NCI-H146 (cell line): ENCODE data around the gene MBD3L4.
A peak's percentile ranks its signal among the peaks of the same experiment; 100 is the strongest.
"Not testable (repeated sequence)": the region's sequence is repeated elsewhere in the genome, so short reads cannot be mapped to it uniquely, and the experiment has no call there.

Experiments used
- DNase-seq: peaks from one replicate; lab custom pipeline; 2025; lab: John Stamatoyannopoulos, UW

The MBD3L4 gene

DNA sequence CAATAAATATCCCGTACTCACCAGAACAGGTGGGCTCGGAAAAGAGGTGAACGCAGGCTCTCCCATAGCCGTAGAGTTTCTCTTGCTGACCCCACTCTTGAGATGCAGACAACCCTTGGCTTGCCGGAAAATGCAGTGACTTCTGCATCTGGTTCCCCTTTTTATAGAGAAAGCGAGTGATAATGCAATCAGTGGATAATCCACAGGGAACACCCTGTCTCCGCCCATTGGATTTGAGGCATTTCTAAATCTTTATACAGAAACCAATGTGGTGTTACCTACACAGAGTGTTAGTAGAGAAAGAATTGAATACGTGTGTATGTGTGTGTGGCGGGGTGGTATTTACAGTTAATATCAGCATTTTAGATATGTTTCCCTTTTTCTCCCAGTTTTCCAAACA lies at the start of gene MBD3L4:
Gene MBD3L4 (minus strand): TSS at position 101 of the 400 bp plus-strand sequence. CDS start 35 bp downstream, at position 66.
- not testable (repeated sequence) for DNase-seq

DNA sequence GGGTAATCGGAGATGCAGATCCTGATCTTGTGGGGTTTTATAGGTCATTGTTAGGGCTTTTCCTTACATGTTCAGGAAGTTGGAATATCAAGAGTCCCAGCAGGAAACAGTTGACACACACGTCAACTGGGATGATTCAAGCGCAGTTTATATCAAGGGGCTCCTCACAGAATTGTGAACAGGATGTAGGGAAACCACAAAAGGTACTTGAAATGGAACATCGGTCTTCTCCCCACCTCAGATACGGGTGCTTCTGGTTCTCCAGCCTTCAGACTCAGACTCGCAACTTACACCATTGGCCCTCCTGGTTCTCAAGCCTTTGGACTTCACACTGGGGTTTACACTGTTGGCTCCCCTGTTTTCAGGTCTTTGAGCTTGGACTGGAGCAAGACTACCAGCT lies 49.0 kb upstream of the MBD3L4 start:
- DNase-seq = no peak

DNA sequence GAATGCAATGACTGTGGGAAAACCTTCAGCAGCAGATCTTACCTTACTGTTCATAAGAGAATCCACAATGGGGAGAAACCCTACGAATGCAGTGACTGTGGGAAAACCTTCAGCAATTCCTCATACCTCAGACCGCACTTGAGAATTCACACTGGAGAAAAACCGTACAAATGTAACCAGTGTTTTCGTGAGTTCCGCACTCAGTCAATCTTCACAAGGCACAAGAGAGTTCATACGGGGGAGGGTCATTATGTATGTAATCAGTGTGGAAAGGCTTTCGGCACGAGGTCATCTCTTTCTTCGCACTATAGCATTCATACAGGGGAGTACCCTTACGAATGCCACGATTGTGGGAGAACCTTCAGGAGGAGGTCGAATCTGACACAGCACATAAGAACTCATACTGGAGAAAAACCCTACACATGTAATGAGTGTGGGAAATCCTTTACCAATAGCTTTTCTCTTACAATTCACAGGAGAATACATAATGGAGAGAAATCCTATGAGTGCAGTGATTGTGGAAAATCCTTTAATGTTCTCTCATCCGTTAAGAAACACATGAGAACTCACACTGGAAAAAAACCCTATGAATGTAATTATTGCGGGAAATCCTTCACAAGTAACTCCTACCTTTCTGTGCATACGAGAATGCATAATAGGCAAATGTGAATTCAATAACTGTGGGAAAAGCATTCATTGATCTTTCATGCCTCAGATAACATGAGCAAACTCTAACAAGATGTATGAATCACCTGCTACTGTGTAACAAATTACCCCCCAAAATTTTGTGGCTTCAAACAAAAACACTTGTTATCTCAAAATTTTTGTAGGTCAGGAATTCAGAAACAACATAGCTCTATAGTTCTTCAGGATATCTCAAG lies 43.3 kb upstream of the MBD3L4 start:
- no peak for DNase-seq

DNA sequence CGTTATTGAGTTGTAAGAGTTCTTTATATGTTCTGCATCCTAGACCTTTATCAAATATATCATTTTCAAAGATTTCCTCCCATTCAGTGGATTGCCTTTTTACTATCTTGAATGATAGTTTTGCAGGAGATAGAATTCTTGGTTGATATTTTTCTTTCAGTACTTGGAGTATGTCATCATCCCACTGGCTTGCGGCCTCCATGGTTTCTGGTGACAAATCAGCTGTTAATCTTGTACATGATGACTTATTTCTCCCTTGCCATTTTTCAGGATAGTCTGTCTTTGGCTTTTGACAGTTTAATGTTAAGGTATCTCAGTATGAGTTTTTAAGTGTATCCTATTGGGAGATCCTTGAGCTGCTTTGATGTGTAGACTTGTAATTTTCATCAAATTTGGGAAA lies 38.0 kb upstream of the MBD3L4 start:
- DNase-seq = no peak

DNA sequence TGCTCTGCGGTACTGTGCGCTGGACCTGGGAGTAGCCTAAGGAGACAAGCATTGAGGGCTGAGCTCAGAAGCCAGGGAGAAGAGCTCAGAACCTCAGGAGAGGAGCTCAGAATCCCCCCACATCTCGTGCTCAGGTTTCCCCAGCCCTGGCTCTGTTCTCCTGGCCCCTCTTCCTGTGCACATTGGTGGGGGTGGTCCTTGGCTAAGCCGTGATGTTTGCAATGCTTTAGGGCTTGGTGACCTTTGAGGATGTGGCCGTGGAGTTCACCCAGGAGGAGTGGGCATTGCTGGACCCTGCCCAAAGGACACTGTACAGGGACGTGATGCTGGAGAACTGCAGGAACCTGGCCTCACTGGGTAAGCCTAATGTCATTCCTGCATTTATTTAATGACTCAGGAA lies 36.2 kb upstream of the MBD3L4 start:
- no peak for DNase-seq

DNA sequence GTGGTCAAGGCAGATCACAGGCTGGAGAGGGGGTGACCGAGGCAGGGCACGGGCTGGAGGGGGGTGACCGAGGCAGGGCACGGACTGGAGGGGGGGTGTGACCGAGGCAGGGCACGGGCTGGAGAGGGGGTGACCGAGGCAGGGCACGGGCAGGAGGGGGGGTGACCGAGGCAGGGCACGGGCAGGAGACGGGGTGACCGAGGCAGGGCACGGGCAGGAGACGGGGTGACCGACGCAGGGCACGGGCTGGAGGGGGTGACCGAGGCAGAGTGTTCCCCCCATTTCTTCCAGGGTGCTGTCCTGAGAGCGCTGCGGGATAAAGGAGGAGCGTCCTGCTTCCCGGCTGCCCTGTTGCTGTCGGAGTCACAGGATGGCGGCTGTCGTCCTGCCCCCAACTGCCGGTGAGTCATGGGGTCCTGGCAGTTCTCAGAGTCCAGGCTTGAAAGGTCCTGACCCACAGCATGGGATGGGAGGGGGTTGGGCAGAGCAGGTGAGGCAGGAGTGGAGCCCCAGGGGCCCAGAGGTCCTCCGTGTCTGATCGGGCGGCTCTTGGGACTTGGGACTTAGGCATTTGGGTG lies 34.8 kb upstream of the MBD3L4 start:
- no peak for DNase-seq

DNA sequence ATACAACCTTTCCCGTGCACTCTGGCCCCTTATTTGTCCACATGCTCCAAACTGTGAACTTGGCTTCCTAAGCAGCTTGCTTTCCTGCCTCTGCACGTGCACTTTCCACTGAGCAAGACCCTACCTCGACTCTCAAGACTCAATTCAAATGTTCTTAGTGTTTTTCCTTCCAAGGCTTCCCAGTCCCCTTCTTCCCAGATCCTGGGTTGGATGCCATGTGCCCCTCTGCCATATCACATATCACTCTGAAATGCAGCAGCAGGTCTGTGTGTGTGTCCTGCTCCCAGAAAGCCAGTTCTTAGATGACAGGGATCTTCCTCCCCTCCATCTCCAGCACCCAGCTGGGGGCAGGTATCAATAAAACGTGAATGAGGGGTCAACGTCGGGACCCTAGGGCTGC lies 32.6 kb upstream of the MBD3L4 start:
- no peak for DNase-seq

DNA sequence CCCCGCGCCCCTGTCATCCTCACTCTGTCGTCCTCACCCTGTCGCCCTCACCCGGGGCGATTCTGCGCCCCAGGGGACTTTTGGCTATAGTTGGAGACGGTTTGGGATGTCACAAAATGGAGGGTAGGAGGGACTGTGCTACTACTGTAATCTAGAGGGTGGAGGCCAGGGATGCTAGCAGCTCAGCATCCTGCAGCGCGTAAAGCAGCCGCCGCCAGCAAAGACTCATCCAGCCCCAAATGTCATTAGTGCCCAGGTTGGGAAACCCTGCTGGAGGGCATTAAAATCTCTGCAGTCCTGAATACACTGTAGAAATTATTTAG lies 29.9 kb upstream of the MBD3L4 start:
- peak; percentile 11 for DNase-seq

DNA sequence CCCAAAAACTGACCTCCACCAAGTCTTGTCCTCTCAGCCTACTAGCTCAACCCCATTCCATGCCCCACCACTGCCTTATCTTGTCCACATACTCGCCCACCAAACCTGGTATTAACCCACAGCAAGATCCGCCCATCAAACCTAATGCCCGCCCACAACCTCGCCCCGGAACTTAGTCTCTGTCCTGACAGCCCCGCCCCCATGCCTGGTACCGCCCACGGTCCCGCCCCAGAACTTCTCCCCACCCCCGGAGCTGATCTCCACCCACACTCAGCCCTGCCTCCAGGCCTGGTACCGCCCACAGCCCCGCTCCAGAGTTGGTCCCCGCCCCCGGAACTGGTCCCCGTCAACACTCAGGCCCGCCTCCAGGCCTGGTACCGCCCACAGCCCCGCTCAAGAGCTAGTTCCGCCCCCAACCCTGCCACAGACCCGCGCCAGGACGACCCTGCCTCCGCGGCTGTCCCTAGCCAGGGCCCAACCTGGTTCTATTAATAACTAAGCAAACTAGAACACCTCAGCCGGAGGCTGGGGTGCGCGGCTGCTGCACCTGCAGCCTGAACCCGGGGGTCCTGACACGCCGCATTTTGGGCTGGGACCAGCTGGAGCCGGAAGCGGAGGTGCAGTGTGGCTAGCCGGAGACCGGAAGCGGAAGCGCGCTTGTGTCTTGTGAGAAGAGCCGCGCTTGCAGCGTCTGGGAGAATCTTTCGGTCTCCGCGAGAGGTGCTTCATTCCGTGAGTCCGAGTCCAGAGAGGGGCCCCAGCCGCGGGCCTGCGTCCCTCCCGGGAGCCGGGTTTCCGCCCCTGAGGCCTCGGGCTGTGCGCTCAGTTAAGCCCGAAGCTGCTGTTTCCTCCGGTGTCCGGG lies 29.3 kb upstream of the MBD3L4 start, which contains the start of gene ZNF557:
Gene ZNF557 (plus strand): TSS at position 662 of the 862 bp plus-strand sequence. CDS start 5,372 bp downstream, outside the sequence.
- peak; percentile 92 for DNase-seq

DNA sequence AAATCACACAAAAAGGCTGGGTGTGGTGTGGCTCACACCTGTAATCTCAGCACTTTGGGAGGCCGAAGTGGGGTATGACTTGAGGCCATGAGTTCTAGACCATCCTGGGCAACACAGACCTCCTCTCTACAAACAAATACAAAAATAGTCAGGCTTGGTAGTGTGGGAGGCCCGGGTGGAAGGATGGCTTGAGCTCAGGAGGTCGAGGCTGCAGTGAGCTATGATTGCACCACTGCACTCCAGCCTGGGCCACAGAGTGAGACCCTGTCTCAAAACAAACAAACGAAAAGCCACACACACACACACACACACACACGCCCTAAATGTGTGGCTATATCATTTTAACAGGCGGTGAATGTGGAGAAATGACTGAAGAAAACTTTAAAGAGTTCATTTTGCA lies 28.6 kb upstream of the MBD3L4 start:
- no peak for DNase-seq

DNA sequence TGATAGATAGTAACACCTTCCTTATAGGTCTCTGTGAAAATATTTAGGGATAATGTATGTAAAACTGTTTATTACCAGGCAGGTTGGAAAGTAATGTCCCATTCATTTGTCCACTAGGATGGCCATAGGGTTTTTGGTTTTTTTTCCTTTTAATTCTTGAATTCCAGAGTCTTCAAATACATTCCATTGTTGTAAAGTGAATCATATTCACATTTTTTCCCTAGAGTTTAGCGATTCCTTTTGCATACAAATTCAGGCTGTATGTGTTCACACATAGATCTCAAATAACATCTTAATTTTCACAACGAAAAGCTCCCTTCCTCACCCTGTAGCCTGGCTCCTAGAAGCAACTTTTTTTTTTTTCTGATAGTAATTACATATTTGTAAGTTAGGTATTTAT lies 27.7 kb upstream of the MBD3L4 start:
- no peak for DNase-seq

DNA sequence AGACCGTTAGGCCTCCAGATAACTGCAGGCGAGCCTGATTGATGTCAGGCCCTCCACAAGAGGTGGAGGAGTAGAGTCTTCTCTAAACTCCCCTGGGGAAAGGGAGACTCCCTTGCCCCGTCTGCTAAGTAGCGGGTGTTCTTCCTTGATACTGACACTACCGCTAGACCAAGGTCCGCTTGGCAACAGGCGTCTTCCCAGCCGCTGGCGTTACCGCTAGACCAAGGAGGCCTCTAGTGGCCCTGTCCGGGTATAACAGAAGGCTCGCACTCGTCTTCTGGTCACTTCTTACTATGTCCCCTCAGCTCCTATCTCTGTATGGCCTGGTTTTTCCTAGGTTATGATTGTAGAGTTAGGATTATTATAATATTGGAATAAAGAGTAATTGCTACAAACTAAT lies 27.1 kb upstream of the MBD3L4 start:
- not testable (repeated sequence) for DNase-seq

DNA sequence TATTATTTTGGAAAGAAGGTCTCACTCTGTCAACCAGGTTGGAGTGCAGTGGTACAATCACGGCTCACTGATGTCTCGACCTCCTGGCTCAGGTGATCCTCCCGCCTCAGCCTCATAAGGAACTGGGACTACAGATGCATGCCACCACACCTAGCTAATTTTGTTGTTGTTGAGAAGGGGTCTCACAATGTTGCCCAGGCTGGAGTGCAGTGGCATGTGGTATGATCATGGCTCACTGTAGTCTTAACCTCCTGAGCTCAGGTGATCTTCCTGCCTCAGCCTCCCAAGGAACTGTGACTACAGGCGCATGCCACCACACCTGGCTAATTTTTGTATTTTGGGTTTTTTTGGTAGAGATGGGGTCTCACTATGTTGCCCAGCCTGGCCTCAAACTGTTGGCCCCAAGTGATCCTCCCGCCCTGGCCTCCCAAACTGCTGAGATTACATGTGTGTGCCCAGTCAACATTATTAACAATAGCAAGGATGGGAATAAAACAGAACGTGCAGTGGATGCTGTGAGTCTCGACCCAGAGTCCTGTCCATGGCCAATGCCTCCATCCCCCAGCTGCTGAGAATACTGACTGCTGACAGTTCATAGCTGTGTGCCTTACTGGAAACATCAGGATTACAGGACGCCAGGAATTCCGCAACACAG lies 23.9 kb upstream of the MBD3L4 start:
- no peak for DNase-seq

DNA sequence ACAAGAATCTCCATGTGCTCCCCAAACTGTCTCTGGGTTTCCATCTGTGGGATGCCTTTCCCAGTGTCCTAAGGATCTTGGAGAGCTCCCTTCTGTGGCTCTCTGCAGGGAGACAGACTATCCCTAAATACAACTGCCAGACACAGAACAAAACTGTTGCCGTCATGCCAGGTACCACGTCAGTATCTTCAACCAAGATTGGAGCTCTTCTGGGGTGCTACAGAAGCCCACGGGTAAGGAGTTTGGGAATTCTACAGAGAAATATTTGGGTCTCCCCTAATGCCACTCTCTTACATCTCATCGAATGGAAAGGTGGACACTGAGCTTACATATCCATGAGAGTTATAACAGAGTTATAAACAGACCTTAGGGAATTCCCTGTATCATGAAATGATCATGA lies 23.4 kb upstream of the MBD3L4 start:
- DNase-seq = no peak

DNA sequence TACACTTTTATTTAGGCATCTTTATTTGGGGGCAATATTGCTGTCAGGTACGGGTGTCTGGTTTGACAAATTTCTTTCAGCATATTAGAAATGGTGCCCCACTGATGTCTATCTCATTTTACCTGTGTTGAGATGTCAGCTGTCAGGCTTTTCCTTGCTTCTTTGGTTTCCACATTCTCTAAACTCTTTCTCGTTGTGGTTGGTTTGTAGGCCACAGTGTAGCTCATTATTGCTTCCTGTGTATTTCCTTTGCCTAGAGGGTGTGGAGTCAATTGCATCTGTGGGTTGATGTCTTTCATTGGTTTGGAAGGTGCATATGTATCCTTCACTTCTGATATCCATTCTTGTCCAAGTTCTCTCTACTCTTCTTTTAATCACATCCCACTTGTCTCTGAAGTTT lies 20.0 kb upstream of the MBD3L4 start:
- DNase-seq = not testable (repeated sequence)

DNA sequence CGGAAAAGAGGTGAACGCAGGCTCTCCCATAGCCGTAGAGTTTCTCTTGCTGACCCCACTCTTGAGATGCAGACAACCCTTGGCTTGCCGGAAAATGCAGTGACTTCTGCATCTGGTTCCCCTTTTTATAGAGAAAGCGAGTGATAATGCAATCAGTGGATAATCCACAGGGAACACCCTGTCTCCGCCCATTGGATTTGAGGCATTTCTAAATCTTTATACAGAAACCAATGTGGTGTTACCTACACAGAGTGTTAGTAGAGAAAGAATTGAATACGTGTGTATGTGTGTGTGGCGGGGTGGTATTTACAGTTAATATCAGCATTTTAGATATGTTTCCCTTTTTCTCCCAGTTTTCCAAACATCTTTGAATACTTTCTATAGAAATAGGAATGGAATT lies 18.6 kb upstream of the MBD3L4 start, which contains the start of gene MBD3L3:
Gene MBD3L3 (minus strand): TSS at position 101 of the 400 bp plus-strand sequence. CDS start 71 bp downstream, at position 30.
- not testable (repeated sequence) for DNase-seq

DNA sequence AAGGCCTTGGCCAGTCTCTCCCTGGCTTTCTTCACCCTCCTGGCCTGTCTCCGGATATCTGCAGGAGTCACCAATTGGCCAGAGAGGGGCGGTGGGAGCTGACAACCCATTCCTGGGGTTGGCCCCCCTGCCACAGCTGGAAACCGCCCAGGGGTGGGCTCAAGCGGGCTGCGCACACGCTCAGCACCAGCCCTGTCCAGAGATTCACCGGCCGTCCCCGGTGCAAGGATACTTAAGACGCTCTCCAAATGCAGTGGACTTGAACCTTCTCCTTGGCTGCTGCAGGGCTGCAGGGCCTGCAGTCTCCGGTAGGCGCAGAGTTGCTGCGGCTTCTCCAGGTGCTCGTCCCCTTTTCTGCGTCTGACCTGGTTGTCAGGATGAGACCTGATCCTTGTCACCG lies 16.4 kb upstream of the MBD3L4 start:
- not testable (repeated sequence) for DNase-seq

DNA sequence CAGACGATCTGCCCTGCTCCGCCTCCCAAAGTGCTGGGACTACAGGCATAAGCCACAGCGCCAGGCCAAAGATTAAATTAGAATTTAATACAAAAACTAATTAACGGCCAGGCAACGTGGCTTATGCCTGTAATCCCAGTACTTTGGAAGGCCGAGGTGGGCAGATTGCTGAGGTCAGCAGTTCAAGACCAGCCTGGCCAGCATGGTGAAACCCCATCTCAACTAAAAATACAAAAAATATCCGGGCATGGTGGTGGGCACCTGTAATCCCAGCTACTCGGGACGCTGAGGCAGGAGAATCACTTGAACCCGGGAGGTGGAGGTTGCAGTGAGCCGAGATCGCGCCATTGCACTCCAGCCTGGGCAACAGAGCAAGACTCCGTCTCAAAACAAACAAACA lies 15.7 kb upstream of the MBD3L4 start:
- not testable (repeated sequence) for DNase-seq

DNA sequence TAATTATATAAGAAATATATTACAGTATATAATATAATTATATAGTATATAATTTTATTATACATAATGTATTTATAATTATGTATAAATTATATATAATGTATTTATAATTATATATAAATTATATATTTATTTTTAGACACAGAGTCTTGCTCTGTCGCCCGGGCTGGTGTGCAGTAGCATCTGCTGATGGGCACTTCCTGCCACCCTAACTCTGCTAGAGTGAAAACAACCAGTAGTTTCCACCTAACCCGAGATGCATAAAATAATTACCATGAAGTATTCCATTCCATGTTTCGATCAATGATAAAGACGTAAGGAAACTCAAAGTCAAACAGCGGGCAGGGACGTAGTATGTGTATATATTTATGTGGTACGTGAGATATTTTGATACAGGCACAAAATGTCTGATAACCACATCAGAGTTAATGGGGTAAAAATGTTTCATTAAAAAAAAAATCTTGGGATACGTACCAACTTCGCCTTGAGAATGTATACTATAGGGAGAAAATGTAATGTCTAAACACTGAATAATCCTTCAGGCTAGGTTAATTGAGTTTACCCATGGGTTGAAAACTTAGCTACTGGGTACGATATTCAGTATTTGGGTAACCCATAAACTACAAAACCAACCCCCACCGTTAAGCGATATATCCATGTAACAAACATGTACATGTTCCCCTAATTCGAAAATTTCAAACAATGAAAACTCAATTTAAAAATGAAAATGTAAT lies 14.8 kb upstream of the MBD3L4 start:
- not testable (repeated sequence) for DNase-seq

DNA sequence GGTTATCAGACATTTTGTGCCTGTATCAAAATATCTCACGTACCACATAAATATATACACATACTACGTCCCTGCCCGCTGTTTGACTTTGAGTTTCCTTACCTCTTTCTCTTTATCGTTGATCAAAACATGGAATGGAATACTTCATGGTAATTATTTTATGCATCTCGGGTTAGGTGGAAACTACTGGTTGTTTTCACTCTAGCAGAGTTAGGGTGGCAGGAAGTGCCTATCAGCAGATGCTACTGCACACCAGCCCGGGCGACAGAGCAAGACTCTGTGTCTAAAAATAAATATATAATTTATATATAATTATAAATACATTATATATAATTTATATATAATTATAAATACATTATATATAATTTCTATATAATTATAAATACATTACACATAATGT lies 12.9 kb upstream of the MBD3L4 start:
- not testable (repeated sequence) for DNase-seq

DNA sequence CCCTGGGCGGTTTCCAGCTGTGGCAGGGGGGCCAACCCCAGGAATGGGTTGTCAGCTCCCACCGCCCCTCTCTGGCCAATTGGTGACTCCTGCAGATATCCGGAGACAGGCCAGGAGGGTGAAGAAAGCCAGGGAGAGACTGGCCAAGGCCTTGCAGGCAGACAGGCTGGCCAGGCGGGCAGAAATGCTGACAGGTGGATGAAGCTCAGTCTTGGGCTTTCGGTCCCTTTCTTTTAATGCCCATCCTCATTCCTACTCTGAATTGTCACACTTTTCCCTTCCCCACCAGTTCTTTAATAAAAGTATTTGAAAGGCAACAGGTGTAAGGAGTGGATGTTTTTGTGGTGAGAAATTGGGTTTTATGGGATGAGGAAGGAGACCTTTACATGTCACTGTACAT lies 11.4 kb upstream of the MBD3L4 start:
- not testable (repeated sequence) for DNase-seq
